NCI-H1436 (cell line): Measurements from ENCODE around the gene RELL2.
A peak's percentile ranks its signal among the peaks of the same experiment; 100 is the strongest.

ENCODE experiments used
- DNase-seq: peaks from one replicate; lab custom pipeline; 2025; lab: John Stamatoyannopoulos, UW

Gene RELL2

DNA sequence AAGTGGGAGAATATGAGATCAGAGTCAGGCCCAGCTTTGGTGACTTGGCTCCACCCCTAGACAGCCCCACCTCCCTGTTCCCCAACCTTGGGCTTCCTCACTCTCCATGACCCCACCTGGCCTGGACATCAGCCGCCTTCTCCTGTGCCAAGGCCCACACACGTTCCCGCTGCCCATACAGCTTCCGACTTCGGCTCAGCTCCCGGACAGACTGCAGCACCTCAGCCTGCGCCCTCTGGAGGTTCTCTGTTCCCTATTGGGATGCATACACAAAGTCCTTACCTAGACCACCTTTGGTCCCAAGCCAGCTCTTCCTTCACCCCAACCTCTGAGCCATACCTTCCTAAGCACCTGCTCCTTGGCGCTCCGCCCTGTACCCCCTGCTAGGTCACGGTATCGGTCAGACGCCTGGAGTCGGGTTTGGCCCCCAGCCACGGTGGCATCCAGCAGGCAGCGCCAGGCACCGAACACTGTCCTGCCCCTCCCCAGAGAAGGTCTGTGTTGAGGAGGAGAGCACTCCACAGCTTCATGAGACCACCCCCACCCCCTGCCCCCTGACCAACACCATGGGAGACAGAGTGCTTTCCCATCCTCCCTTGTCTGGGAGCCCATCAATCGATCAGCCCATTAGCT is 12.4 kb downstream of the RELL2 start:
- DNase-seq = no peak

DNA sequence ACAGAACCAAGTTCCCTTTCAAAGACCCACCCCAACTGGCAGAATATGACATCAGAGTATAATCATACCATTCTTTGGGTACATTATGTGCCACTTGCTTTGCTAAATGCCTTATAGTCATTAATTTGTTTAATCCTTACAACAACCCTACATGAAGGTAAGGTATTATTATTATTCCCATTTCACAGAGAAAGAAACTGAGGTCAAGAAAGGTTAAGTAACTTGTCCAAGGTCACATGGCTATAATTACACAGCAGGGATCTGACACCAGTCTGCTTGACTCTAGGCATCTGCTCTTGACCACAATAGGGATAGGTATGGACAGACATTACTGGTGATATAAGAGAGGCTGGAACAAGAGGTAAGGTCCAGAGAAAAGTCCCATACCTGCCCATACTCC is 13.2 kb downstream of the RELL2 start:
- DNase-seq = no peak

DNA sequence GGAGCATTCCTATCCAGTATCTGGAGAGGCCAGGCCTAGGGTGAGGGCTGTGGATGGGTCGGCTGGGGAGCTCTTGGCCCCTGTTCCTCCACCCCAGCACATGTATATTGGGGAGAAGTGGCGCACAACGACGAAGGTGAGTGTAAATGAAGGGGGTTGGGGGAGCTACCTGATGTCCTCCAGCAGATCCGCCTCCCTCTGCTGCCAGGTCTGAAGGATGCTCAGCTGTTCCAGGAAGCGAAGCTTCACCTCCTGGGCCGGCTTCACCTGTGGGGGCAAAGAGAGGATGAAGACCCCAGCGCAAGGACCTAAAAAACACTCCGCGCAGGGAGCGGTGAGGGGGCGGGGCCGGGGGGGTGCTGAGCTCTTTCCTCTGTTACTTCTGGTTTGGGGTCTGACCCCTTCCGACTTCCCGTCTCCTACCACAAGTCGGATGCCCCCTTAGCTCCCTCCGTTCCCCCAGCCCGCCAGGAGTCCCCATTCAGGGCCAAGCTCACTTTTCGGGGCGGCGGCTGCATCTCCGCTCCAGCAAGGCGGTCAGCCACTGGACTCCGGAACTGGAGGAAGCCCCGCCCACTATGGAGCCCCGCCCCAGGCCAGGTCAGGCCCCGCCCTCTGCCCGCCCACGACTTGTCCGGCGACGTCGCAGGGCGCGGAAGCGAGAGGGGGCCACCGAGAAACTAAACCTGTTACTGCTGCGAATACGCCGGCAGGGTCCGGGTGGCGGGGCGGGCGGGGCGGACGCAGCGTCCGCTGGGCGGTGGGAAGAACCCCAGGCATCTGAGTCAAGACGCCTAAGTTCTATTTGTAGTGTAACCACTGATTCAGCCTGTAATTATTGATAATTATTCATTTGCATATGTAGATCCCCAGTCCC is 14.3 kb downstream of the RELL2 start, which contains the start of gene FCHSD1:
Gene FCHSD1, minus strand, starts transcription at position 568 of the 877 bp plus-strand sequence. Its CDS starts 50 bp downstream, at position 518.
- DNase-seq = peak; percentile 43

DNA sequence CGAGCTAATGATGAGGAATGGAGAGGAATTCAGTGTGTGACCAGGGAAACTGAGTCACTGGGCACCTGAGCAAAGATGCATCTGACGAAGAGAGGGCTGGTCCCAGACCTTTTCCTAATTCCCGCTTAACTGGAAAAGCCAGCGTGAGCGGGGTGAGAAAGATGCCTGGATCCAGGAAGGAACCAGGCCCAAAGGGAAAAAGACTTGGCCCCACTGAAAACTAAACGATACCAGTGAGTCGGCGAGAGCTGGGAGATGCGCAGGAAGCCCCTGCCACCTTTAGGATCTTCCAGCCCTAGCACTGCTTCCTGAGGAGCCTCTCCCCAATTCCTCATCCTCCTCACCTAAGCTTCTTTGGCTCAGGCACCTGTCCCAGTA is 14.9 kb downstream of the RELL2 start:
- DNase-seq = no peak

DNA sequence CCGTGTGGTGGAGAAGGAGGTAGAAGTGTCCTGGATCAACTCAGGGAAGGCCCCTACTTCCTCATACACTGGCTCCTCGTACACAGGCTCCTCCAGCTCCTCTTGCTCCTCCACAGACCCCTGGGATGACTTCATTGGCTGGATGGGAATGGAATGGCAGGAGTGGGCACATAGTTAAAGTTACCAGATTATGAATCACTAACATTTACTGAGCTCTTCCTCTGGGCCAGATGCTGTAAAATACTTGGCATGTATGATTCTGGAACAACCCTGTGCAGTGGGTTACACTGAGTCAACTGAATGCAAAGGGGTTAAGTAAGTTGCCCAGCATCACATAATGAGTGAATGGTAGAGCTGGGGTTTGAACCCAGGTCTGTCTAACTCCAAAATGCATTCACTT is 17.5 kb downstream of the RELL2 start:
- no peak for DNase-seq

GRCh38 chr5:141655020-141655419 is 18.2 kb downstream of the RELL2 start:
- no peak for DNase-seq

DNA sequence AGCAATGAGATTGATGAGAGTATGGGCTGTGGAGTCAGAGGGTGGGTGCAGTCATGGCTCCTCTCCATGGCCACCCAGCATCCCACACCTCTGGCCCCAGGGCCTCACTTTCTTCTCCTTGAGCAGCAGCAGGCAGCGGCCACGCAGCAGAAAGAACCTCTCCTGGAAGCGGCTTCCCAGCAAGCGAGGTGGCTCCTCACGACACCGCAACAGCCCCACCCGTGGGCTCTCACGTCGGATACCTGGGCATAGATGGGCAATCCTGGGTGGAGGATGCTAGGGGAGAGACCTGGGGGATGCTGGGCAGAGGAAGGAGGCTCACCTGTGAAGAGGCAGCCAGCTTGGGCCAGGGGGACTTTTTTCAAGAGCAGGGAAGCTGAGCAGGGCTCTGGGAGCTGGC is 19.6 kb downstream of the RELL2 start:
- no peak for DNase-seq

- no peak for DNase-seq
These were observed 20.6 kb downstream of the RELL2 start for GRCh38 chr5:141657404-141657803.

DNA sequence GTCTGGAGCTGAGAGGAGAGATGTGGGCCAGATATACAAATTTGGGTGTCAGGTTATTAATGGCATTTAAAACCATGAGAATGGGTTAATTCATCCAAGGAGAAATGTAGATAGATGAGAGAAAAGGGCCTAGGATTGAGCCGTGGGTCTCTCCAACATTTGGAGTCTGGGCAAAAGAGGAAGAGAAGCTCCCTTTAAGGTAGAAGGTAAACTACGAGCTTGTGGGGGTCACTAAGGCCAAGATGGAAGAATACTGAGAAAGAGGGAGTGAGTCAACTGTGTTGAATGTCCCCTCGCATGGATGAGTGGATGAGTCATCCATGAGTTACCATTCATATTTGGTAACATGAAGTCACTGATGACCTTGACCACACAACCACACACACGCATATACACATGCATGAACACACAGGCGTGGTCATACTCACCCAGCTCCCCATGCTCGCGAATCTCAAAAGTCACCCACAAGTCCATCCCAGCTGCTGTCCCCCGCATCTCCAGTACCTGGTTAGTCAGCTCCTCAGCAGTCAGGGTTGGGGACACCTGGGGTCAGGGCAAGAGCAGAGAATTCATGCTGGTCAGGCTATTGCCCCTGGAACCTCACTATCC is 21.2 kb downstream of the RELL2 start:
- DNase-seq = no peak

DNA sequence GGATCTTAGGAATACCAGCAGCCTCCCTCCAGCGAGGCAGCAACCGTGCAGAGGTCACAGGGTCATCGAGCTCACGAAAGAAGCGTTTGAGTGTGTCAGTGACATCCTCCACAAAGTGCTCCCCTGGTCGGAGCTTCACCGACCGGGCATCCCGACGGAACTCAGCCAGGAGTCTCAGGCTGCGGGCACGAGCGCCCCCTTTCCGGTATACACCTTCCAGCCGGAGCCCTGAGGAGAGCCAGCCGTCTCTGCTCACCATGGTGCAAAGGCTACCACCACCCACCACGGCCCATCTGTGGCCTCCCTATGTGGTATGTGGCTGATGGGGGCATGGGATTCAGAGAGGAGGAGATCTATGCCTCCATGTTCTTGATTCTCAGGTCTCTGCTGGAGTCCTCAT is 25.2 kb downstream of the RELL2 start:
- DNase-seq = no peak

DNA sequence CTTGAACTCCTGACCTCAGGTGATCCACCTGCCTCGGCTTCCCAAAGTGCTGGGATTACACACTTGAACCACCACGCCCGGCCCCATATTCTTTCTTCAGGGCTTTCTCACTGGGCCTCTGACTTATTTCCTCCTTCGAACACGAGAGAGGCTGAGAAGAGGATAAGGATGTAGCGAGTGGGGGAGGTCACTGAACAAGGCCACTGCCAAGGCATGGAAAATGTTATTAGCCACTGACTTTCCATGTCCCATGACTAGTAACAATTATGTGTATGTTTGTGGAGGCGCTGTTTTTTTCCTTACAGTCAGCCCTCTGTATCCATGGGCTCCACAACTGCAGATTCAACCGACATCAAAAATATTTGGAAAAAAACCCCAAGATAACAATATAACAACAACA is 26.7 kb downstream of the RELL2 start:
- no peak for DNase-seq

GRCh38 chr5:141664733-141665461 is 28.1 kb downstream of the RELL2 start:
- peak; percentile 35 for DNase-seq

- DNase-seq = no peak
These were observed 29.5 kb downstream of the RELL2 start for GRCh38 chr5:141665995-141666940.

- DNase-seq = no peak
These were observed 31.9 kb downstream of the RELL2 start for GRCh38 chr5:141668601-141669265.

DNA sequence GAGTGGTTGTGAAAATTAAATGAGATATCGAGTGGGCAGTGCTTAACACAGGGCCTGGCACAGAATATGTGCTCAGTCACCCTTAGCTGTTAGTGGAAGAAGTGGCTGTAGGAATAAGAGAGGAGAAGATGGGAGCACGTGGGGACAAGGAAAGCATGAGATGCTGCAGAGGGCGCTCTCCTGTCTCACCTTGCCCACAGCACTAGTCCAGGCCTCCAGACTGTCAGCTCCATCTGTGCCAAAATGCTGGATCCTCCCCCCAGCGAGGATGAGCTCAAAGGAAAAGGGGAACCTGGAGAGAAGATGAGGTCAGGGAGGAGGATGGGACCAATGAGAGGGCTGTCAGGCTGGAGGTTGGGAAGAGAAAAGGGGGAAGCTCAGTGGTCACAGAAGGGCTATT is 32.7 kb downstream of the RELL2 start:
- no peak for DNase-seq

- DNase-seq = no peak
These were observed 35.5 kb downstream of the RELL2 start for GRCh38 chr5:141672071-141672840.

DNA sequence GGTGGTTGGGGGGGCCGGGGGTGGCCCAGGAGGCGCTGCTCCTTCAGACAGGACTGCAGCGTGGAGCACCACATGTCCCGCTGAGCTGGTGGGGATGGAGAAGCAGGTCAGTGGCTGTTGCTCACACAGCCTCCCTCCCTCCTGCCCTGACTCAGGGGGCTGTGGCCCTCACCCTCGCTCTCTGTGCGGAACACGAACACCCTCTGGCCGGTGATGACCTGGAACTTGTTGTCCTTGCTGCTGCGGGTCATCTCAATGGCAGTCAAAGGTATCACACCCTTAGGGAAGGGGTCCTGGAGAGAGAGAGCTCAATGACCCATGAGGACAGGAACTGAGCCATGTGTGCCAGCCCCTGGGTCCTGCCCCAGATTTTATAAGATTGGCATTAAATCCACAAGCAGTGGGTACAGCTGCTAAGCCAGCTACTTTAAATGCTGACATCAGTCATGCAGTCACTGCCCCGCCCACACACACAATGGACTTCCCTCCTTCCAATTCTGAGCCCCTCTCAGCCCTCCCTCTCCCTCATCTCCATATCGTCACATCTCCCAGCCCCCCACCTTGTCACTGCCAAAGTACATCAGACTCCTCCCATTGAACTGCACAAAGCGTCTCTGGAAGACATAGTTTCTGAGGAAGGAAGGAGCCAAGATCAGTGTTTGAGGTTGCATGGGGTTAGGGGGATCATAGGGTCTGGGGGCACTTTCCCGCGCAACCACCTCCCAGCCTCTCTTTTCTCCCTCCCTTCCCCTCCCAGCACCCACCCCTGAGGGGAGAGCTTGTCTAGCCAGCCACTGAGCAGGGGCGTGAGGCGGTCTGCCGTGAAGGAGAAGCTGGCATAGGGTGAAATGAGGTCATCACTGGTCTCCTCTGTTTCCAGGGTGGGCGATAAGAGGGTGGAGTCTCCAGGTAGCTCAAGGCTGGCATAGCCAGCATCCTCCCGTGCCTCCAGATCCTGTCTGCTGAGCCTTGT is 36.3 kb downstream of the RELL2 start:
- peak; percentile 45 for DNase-seq

- DNase-seq = no peak
These were observed 38.0 kb downstream of the RELL2 start for GRCh38 chr5:141674747-141675146.

- no peak for DNase-seq
These were observed 38.9 kb downstream of the RELL2 start for GRCh38 chr5:141675672-141676071.
